HG02884 (cell line): ENCODE measurements around the gene FUT9.

Experiments used
- ATAC-seq: cut with Tn5 transposase; IDR thresholded peaks from one replicate; pipeline ENCODE4 v1.9.1; 2021; ENCODE audit warnings: mild to moderate bottlenecking, moderate library complexity; ENCODE audit not compliant: unreplicated experiment

Gene FUT9

GRCh38 chr6:96015518-96016333, at the start of gene FUT9:
Gene FUT9 (plus strand): TSS chr6:96015974. CDS start chr6:96203156, 187,182 bp downstream.
- ATAC-seq, result no peak

- ATAC-seq, result no peak
Measured at GRCh38 chr6:95967594-95967993, 48.2 kb upstream of the FUT9 start.

GRCh38 chr6:95973976-95974375, 41.8 kb upstream of the FUT9 start:
- ATAC-seq, result no peak

- no peak for ATAC-seq
Measured at GRCh38 chr6:95978230-95978629, 37.5 kb upstream of the FUT9 start.

DNA sequence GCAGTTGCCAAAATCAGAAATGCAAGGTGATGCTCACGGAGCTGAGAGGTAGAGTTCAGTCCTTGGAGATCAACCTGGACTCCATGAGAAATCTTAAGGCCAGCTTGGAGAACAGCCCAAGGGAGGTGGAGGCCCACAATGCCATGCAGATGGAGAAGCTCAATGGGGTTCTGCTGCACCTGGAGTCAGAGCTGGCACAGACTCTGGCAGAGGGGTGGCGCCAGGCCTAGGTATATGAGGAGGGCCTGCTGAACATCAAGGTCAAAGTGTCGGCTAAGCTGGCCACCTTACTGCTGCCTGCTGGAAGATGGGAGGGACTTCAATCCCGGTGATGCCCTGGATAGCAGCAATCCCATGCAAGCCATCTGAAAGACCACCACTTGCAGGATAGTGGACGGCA, 23.9 kb upstream of the FUT9 start:
- no peak for ATAC-seq

GRCh38 chr6:95994151-95994550, 21.6 kb upstream of the FUT9 start:
- ATAC-seq, result no peak

GRCh38 chr6:95998133-95998532, 17.6 kb upstream of the FUT9 start:
- no peak for ATAC-seq

GRCh38 chr6:96001891-96002575, 13.7 kb upstream of the FUT9 start:
- ATAC-seq, result no peak

DNA sequence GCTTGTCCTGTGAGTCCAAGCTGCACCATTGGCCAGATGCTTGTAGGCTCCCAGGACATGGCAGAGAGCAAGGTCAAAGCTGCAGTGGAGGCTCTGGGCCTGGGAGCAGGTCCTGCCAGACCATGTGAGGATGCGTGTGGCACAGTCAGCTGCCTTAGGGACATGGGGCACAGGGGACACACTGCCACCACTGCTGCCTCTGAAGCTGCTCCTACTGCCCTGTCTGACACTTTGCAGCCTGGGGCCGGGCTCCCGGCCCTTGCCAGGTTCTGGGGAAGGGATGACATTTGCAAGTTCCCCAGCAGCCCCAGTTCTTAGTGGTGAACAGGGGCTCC, 13.2 kb upstream of the FUT9 start:
- ATAC-seq, result no peak

GRCh38 chr6:96002912-96003311, 12.9 kb upstream of the FUT9 start:
- no peak for ATAC-seq

GRCh38 chr6:96007663-96008062, 8.1 kb upstream of the FUT9 start:
- no peak for ATAC-seq

- no peak for ATAC-seq
Measured at GRCh38 chr6:96013531-96013930, 2.2 kb upstream of the FUT9 start.

DNA sequence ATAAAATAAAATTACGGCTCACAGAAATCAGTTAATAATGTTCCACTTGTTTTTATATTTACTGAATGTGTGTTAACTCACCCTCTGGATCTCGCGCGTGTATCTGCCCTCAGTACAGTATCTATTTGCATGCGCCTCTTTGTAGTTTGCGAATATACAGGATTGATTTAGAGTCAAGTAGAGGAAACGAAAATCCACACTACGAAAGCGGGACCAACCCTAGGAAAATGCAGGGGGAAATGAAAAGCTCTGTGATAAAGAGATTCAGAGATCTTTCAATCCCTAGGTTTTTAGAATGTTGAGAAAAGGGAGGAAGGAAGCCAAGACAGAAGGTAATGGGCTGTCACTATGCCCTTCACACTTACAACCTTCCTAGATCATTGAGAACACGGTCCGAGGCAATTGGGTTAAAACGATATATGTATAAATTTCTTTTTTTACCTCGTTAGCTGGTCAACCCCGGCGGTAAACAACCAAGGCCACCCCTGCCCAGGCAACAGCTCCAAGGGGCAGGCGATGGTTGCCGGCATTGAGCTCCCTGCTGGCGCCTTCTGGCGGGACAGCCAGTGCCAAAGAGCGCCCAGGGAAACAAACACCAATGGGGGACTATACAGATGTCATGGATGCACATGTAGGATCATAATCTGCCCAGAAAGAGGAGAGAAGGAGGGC, 792 bp upstream of the FUT9 start:
- ATAC-seq, result no peak

DNA sequence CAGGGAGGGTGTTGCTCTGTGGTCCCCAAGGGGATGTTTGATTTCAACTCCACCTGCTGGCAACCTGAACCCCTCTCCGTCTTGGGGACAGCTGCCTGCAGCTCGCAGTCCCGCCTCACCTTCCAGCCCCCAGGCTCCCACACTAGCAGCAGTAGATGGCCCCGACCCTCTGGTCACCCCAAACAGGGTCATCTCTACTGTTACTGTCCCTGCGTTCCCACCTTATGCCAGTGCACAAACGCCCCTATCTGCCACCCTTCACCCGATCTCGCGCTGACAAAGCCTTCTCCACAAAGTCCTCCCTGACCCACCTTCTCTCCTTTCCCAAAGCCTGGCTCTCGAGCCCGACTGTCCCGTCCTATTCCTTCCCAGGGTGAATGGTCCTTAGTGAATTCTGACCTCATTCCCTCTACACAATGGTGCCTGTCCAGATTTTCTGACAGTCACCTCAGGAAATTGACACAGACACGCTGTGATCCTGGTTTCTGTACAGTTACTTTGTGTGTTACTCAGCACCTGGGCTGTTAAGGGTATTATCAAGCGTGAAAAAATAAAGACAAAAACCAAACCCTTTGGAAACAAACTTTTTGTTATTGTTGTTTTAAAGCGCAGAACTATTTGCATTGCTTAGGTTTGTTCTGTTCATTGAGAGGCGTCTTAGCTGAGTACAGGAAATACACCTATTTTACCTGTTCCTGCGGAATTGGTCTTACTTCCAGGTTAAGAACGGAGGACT, 728 bp downstream of the FUT9 start:
- no peak for ATAC-seq

GRCh38 chr6:96017070-96017359, 1.2 kb downstream of the FUT9 start:
- ATAC-seq, result no peak

GRCh38 chr6:96022225-96022624, 6.5 kb downstream of the FUT9 start:
- ATAC-seq, result no peak

DNA sequence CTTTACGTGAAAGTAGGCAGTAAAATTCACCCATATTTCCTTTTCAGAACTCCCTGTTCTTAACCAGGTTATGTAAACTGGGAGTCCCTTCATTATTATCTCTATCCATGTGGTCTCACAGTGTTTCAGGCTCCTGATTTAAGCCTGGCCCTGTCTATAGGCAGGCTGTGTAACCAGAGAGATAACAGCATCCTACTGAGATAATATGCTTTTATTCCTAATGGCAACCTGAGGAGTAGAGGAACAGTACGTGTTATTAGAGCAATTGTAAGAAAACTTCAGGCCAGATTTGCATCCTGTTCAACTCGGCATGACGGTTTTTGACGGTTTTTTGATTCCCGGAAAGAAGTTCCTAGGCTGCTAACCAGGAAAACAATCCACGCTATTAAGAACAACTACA, 16.9 kb downstream of the FUT9 start:
- ATAC-seq, result no peak

DNA sequence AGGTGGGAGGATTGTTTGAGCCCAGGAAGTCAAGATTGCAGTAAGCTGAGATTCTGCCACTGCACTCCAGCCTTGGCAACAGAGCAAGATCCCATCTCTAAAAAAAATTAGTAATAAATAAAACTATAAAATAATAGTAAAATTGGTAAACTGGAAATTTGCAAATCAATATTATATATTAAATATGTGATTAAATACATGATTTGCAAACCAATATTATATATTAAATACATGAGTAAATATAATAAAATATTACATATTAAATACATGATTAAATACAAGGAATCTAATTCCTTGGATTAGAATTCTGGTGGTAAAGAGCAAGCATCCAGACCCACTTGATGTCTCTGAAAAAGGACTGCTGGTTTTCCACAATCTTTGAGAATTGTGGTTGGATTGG, 35.8 kb downstream of the FUT9 start:
- ATAC-seq, result no peak

DNA sequence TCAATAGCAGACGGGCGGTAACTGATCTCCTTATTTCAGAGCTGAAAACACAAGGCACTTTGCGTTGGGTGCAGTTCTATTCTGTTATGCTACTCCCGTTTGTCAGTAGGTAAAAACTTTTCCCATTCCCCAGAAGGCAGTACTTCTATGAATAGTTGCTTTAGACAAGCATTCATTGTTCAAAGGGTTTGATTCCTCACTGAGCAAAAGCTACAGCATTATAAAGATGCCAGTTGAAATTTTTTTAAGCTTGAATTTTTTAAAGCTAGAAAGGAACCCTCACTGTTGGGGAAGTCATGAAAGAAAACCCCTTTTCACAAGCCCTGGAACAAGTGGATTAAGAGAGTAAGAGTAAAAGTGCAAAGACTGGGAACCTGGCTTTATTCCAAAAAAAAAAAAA, 42.3 kb downstream of the FUT9 start:
- no peak for ATAC-seq

DNA sequence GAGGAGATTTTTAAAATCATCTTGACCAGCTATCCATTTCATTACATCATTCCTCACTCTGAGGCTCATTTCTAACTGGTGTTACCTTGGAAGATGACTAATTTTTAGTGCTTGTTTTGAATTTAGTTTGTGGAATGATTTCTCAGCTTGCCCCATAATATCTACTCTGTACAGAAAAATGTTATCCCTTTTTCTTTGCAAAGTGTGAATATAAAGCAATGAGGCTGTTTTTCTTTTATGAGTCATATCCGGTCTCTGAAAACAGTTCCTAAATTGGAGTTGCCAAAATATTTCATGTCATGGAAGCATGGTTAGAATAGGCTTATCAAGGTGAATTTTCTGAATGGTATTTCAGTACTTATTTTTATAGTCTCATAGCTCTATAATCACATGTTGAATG, 43.8 kb downstream of the FUT9 start:
- ATAC-seq, result no peak

DNA sequence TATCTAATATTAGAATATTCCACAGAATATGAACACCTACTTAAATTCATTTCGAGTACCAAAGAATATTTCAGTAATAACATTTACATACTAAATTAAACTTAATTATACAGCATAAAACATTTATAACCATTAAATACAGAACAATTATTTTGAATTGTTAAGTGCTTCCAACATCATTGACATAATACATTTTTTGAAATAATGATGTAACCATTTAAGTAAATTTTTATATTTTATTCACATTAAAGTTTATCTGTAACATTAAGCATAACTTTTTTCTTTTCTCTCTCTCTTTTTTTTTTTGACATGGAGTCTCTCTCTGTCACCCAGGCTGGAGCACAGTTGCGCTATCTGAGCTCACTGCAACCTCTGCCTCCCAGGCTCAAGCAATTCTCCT, 44.5 kb downstream of the FUT9 start:
- ATAC-seq, result no peak

GRCh38 chr6:96065213-96065612, 49.4 kb downstream of the FUT9 start:
- no peak for ATAC-seq
